GM18909 (cell line): ENCODE measurements around the gene SRP14.
"Not testable (repeated sequence)": the region's sequence is repeated elsewhere in the genome, so short reads cannot be mapped to it uniquely, and the experiment has no call there.

ENCODE experiments used
- ATAC-seq: cut with Tn5 transposase; IDR thresholded peaks from one replicate; pipeline ENCODE4 v1.9.1; 2021; ENCODE audit warnings: mild to moderate bottlenecking; ENCODE audit not compliant: unreplicated experiment, poor library complexity

Gene SRP14

DNA sequence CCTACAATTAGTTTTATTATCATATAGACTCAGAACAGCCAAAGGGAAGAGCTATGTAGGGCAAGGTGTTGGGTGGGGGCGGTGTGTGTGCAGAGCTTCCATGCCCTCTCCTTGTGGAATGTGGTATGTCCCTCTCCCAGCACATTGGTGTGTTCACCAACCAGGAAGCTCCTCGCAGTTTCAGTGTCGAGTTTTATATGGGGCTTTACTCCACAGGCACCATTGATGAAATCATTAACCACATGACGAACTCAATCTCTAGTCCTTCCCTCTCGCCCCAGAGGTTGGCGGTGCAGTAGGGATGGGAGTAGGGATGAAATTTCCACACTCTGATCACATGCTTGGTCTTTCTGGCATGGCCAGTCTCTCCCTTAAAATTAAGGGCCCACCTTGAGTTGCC is 13.6 kb upstream of the SRP14 start:
- ATAC-seq: no peak

DNA sequence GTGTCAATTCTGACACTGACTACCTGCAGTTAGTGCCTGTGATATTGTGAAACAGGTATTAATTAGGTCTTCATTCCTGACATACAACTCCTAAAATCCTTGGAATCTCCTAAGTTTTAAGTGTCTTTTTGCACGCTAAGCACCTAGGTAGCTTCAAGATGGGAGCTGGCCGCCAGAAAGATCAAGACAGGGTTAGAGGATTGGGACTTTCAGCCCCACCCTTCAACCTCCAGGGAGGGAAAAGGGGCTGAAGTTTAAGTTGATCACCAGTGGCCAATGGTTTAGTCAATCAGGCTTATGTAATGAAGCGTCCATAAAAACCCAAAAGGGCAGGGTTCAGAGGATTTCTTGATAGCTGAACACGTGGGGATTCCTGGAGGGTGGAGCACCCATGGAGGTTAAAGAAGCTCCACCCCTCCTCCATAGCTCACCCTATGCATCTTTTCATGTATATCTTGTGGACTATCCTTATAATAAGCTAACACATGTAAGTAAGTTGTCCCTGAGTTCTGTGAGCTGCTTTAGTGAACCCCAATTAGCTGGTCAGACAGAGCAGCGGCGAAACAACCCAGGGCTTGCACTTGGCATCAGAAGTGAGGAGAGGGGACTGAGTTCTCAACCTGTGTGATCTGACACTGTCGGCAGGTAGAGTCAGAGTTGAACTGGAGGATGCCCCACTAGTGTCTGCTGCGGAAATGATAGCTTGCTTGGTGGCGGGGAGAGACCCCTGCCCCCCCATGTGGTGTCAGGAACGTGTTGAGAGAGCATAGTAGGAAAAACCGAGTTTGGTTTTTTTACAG is 12.8 kb upstream of the SRP14 start:
- ATAC-seq: no peak

DNA sequence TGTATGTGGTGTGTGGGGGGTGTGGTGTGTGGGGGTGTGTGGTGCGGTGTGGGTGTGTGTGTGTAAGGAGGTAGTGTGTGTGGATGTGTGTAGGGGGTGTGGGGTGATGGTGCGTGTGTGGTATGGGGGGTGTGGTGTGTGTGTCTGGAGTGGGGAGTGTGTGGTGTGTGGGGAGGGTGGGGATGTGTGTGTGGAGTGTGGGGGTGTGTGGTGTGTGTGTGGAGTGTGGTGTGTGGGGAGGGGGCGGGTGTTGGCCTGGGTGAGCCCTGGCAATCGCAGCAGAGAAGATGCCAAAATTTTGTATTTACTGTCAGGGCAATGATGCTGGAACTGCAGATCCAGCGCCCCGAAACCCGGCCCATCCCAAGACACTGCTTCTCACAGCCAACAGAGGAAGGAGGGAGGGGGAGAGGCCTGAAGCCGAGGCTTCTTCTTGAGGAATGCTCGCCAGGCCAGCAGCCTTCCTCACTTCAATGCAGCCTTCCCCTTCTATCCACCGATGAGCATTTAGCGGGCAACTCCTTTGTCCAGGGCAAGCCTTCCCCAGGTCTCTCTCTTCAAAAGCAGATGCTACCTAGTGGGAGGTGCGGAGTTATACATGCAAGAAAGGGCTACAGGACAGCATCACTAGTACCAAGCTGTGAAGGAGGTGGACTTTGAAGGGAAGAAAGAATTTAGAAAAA is 11.9 kb upstream of the SRP14 start:
- ATAC-seq: no peak

DNA sequence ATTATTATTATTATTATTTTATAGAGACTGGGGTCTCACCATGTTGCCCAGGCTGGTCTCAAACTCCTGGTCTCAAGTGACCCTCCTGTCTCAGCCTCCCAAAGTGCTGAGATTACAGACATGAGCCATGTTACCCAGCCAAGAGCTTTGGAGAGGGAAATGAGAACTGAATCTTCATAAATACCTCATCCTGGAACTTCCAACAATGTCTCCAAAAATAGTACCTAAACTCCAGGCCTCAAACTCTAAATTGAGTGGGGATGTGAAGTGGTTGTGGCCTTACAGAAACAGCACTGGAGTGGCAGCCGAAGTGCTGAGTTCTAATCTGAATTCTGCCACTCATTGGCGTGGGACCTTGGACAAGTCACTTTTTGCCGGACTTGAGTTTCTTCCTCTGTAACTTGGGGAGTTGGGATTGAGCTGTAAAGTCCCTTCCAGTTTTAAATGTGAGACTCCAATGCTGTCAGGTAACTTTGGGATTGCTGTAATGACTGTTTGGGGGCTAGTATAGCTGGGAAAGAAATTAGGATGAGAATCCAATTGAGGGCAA is 10.0 kb upstream of the SRP14 start:
- no peak for ATAC-seq

DNA sequence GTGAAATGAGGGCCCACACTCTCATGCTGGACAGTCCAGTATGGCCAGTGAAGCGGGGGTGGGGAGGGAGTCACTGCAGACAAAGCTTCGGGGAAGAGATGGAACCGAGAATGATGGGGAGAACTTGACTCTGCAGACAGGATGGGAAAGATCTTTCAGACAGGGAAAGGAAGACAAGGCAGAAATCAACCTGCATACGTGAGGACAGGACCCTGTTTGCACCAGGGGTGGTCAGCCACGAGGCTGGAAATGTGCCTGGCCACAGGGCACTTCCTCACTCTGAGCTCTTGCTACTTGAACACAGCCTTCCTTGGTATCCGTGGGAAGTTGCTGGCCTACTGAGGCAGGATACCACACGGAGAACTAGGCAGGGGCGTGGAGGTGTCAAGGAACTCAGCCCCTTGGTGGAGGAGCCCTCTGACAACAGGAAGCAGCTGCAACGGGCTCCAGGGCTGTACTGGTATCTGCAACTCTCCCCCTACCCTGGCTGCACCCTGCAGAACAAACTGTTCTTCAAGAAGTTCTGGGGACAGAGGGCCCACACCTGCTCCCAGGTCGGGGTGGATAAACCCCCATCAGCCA is 9.3 kb upstream of the SRP14 start:
- no peak for ATAC-seq

DNA sequence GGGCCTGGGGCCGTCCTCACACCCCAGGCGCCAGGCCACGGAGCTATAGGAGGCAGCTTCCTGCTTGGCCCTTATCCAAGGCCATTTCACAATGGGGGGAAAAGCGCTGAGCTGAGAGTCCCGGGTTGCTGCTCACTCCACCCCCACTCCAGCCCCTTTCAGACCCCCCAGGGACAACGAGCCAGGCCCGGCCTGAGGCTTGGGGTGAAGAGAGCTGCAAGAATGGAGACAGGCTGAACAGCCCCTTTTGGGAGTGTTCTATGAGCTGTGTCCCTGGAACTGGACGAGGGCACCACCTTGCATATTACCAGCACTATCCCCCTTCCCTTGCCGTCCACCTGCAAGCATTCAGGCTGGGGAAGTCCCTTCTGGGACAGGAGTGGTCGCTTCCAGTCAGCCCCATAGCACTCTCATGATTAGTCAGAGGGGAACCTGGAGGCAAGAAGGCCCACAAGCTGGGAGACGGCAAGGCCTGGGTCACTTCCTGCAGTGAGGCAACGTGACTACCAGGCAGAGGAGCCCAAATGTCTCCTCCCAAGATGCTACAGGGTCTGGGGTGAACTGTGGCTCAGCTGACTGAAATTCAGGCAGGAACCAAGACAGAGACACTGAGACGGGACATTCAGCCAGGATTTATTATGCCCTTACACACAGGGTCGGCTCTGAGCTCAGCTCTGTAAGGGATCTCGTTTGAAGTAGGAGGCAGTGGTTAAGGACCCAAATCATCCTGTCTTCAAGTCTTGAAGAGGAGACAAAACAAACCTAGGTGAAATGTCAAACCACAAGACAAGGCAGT is 8.6 kb upstream of the SRP14 start:
- ATAC-seq: peak; percentile 54

DNA sequence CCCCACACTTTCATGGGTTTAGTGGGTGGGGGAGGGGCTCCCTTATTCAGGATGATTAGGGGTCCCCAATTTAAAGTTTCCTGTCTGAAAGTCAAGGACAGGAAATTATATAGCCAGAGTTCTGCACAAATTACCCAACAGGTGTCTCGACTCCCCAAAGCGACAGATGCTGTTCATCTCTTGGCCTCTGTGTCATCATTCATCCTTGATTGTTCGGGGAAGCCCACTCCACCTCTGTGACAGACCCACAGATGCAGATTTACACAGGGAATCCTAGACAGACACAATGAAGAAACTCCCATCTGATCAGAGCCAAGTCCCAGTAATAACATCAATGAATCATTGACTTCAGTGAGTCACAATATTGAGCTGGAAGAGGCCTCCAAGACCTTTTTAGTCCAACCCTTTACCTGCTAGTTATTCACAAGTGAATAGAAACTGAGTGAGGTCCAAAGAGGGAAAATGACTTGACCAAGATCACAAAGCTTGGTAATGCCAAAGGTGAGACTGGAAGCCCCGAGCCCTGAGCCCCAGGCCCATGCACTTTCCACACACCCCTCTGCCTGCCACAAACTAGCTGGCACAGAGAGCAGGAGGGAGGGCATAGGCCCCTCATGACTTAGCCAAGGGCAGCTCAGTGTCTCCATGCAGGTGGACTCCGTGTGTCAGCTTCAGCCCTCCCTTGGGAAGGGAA is 7.9 kb upstream of the SRP14 start:
- no peak for ATAC-seq

DNA sequence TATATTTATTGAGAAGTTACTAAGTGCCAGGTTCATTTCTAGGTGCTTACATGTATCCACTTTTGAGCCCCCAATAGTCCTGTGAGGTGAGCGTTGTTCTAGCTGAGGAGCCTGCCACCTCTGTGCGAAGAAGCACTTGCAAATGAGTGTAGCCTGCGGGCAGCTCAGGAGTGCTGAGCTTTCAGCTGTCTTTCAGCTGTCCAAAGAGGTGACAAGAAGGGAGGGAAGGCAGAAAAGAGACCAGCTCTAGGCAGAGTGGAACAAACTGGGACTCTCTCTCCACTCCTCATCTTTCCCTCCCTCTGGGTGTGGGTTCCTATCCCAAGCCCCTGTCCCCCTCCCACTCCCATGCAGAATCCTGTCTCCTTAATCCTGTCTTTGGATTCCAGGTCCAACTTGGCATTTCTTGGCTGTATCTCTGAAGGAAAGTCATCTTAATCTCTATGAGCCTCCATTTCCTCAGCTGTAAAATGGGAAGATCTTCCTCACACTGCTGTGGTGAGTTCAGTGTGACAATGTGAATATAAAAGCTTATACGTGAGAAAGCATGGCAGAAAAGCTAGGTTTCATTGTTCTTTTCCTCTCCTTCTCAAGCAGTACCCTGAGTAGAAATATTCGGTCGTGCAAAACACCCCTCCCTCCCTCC is 6.7 kb upstream of the SRP14 start:
- ATAC-seq: peak; percentile 2

DNA sequence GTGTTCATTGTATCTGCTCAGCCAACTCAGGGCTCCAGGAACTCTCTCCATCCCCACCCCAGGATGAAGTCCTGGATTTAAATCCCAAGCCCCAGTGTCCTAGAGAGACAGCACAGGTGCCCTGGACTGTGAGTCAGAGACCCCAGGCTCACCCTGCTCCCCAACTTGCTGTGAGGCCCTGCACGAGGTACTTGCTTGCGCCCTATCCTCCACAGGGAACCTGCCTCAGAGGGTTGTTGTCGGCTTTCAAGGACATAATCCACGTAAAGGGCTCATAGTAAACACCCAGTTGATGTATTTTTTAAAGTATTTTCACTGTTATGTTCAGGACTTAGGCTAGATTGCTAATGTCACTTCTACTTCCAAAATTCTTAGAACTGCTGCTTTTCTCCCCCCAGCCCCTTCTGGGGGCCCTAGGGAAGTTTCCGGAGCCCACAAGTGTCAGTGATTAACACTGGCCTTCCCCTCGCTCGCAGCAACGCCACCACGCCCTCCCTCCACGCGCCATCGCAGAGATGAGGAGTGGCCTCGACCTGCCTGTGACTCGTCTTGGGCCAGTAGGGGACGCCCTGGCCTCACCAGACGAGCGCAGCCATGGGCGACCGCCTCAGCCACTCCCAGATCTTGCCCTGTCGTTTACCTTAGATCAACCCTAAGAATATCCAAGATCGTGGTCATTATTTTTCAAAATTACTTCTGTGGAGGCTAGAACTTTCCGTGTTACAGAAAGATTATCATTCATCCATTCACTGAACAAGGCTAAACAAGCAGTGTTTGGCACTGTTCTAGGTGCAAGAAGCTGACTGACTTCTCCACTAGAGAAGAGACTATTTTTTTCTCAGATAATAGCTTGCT is 6.0 kb upstream of the SRP14 start:
- ATAC-seq: peak; percentile 74

DNA sequence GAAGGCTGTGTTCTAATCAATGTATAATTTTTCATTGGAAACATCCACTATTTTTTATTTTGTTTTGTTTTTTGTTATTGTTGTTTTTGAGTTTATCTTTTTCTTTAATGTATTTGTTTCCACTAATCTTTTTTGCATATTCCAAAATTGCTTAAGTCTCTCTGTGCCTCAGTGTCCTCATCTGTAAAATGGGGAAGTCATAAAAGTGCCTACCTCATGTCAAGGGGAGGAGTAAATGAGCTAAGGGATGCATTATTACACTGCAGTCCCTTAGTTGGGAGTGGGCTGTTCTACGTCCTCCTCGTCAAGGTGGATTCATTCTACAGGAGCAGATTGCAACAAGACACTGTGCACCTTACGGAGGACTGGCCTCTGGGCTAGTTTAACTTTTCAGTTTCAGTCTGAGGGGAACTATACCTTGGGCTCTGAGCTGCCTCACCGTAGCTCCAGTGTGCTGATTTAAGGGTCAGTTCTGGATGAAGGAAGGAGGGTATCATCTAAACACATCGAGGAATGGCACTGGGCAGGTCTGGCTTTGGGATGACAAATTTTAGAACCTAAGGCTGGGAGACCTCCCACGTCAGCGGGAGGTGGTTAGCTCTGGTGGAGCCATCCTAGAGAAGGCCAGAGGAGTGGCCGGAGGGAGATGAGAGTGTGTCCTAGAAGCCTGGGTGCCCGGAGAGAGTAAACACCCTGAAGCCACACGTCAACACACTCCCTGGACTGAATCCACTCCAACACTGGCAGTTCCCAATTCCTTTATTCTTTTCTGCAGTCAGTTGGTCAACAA is 5.1 kb upstream of the SRP14 start:
- no peak for ATAC-seq

DNA sequence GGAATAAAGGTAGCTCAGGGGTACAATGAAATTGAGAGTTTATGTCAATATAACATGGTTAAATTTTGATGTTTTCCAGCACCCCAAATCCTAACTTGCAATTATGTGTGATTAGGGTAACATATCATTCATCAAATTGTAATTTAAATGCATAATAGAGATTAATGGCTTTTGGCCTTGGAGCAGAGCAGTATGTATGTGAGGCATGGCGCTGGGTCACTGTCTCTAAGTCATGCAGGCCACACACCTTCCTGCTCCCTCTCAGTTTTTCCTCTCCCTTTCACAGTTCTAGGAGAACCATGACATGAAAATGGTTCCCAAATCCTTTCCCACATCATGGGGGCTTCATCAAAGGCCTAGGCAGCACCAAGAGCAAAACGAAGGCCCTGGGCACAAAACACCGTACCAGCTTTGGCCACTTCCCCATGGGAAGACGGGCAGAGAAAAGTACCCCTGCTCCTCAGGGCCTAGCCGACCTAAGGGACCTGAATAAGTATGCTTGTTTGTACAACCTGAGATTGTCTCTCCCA is 3.9 kb upstream of the SRP14 start:
- no peak for ATAC-seq

DNA sequence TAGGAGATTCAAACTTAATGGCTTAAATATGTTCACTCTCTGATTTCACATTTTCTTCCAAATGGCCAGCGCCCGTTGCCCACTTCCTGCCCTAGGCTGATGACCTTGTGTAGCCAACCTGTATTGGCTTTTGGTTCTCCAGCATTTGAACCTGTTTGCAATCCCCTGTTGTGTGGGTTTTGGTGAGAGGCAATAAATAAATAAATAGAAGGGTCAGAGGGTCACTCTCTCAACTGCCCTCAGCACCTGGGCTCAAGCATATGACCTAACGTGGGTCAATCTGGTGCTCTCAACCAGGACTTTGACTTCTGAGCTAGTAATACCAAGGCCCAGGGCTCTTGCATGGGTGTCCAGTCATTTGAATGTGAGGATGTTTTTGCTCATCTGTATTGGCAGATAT is 1.8 kb upstream of the SRP14 start:
- ATAC-seq: no peak

DNA sequence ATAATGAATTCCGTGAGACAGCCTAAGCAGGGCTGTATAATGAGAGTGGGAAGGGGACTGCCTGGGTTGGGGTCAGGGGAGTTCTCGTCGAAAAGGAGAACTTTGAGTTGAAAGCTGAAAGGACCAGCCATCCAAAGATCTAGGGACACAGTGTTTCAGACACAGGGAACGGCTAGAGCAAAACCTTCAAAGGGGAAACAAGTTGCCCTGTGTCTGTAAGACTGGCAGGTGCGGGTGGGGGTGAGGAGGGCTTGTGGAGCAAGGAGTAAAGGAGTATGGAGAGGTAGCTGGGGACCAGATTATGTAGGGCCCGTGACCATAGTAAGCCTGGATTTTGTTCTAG is 1.3 kb upstream of the SRP14 start:
- no peak for ATAC-seq

DNA sequence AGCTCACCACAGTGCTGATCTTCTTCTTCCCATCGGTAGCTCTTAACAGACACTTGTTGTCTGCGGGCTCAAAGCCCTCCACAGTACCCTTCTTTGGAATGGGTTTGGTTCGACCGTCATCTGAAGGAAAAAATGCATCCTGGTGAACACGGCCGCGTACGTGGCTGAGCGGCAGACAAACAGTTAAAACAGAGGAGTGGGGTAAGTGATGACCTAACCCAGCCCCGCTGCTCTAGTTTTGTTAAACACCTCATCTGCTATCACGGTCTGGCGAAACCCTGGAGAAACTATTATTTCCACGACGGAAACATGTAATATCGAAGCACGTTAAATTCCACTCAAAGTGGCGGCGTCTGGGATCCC is 725 bp downstream of the SRP14 start:
- no peak for ATAC-seq

DNA sequence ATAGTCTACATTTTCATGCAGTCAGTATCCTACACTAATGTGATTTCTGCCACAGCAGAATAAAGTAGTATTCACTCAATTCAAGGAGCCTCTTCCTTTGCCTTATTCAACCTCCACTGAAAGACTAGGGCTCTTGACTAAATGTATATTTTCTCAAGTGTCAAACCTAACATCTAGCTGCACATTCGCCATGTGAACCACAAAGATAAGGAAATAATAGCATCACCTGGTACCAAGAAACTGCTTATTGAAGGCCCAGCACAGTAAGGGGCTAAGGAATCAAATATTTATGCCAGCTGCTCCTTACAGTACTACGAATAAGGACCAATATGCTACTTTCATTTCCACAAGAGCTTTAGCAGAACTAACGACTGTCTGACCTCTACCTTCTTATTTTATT is 1.3 kb downstream of the SRP14 start:
- ATAC-seq: no peak

DNA sequence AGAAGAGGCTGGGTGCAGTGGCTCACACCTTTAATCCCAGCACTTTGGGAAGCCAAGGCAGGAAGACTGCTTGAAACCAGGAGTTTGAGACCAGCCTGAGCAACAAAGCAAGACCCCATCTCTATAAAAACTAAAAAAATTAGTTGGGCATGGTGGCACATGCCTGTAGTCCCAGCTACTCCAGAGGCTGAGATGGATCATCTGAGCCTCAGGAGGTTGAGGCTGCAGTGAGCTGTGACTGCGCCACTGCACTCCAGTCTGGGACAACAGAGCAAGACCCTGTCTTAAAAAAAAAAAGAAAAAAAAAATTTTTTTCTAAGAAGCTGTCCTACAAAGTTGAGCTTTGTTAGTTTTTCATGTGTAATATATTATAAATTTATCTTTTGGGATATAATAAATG is 3.8 kb downstream of the SRP14 start:
- not testable (repeated sequence) for ATAC-seq

DNA sequence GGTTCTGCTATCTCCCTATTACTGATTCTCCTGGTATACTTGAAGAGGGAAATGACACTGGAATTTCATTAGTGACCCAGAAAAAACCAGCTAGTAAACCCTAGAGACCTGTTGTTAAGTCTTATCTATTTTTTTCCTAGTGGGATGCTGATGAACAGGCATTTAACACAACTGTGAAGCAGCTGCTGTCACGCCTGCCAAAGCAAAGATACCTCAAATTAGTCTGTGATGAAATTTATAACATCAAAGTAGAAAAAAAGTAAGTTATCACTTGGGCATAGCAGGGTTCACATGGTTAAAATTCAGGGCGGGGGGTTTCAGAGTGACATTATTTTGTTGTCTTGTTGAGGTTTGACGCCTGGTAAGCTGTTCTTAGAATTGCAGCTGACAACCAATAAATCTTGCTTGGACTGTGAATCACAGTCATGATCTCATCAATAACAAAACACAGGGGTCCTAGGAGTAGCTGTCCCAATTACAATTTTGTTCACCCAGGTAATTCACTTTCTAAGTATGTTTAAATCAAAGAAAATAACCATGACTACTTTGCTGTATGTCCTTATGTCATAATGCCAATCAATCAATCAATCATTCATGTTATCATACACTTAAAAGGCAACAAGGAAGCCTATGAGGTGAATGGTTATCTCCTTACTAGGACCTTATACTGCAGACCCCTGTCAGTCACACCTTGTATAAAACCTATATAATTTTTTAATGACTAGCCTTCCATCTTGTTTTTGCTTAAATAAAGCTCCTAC is 4.6 kb downstream of the SRP14 start:
- ATAC-seq: no peak
